ENCODE results near the gene PRKCB.

DNA sequence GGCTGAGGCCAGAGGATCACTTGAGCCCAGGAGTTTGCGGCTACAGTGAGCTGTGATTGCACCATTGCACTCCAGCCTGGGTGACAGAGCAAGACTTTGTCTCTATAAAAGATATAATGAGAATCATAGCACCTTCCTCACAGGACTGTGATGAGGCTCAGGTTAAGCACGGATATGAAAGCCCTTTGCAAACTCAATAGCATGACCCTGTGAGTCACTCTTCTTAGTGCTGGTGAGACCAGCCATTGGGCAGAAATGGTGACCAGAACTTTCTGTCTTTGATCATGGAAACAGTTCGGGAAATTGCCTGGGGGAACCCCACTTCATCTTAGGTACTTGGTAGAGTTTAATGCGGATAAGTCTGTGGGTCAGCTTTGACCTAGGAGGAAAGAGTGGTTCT is 144.2 kb downstream of the PRKCB start:
- no peak for TF ChIP-seq POLR2AphosphoS5 (IDR thresholded peaks at IDR 0.05; ENCODE audit: low read depth, low read length)
- no peak for TF ChIP-seq POLR2A (IDR thresholded peaks at IDR 0.05; ENCODE audit: low read depth, low read length)
- TF ChIP-seq TAF1 (IDR thresholded peaks at IDR 0.05; ENCODE audit: borderline replicate concordance, low read depth, low read length): no peak
